Measurements from ENCODE around the gene FEZ2. TPM values are rescaled to one million over a fixed set of nuclear protein-coding genes. Genes with fewer than 3 reads are reported as not detected.
A peak's percentile ranks its signal among the peaks of the same experiment; 100 is the strongest.

The FEZ2 gene
- total and polyA plus RNA-seq, 10 of the 15 experiments (the other 5 are each of a cell fraction or from before 2014, with no cell fraction given), result 3.0 to 15.4 (median 6.6) TPM

DNA sequence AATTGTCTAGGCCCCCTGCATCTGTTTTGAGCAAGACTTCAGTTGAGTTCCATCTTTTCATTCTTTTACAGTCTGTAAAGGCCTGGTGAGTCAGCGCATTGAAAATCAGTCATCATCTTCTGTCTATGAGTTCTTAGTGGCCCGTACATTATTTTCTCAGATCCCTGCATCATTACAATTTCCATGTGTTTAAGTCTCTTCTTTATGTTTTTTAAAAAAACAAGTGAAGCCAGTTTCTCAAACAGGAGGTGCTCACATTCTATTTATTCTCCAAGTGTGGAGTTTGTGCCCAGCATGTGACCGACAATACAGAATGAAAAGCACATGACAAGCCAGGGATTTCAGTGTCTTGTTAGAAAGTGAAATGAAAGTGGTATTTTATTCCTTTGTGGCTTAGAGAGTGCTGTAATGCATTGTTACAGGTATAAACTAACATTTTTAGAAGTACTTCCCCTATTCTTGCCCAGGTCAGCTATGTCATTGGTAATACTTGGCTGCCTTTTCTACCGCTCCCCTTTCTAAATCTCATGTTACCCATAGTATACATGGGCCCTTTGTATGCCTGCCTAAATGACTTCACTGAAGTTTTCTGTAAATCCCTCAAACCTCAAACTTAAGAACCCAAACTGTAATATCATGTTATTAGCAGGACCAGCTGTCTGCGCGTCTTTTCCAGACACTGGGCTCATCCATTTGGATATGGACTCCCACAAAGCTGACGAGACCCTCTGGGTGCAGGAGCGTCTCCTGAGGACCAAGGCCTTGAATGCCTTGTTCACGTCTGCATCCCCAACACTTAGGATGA, 67.6 kb downstream of the FEZ2 start (continued):
- TF ChIP-seq, protein P1, sequence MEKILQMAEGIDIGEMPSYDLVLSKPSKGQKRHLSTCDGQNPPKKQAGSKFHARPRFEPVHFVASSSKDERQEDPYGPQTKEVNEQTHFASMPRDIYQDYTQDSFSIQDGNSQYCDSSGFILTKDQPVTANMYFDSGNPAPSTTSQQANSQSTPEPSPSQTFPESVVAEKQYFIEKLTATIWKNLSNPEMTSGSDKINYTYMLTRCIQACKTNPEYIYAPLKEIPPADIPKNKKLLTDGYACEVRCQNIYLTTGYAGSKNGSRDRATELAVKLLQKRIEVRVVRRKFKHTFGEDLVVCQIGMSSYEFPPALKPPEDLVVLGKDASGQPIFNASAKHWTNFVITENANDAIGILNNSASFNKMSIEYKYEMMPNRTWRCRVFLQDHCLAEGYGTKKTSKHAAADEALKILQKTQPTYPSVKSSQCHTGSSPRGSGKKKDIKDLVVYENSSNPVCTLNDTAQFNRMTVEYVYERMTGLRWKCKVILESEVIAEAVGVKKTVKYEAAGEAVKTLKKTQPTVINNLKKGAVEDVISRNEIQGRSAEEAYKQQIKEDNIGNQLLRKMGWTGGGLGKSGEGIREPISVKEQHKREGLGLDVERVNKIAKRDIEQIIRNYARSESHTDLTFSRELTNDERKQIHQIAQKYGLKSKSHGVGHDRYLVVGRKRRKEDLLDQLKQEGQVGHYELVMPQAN (conservative IDR thresholded peaks at IDR 0.05), result no peak
- TF ChIP-seq MYB (IDR thresholded peaks at IDR 0.05; ENCODE audit: borderline replicate concordance, low read depth, low read length) (no peak), FOXM1 (IDR thresholded peaks at IDR 0.05; ENCODE audit: low read depth, low read length) (peak; percentile 18; the same call in 1 of the 2 replicates), SUPT20H (IDR thresholded peaks at IDR 0.05; ENCODE audit: borderline replicate concordance, control insufficient read depth, low read depth, low read length) (no peak), EED (IDR thresholded peaks at IDR 0.05; ENCODE audit: low read depth) (peak; percentile 42; the same call in 1 of the 2 replicates), ZNF207 (IDR thresholded peaks at IDR 0.05; ENCODE audit: borderline replicate concordance) (no peak), EGR1 (IDR thresholded peaks at IDR 0.05; ENCODE audit: borderline replicate concordance in 1 of 2, low read depth in 2 of 2, low read length in 2 of 2) (no peak), EZH2 (IDR thresholded peaks at IDR 0.05; ENCODE audit: borderline replicate concordance, control insufficient read depth, low read depth, low read length) (no peak), EP300 (IDR thresholded peaks at IDR 0.05; ENCODE audit: borderline replicate concordance in 1 of 2, control insufficient read depth in 1 of 2, low read depth in 2 of 2, low read length in 2 of 2) (peak in 1 of 2 experiments; percentile 41; a peak in 2 of 4 replicates), RFX5 (IDR thresholded peaks at IDR 0.05; ENCODE audit: low read depth, low read length) (no peak), SREBF1 (IDR thresholded peaks at IDR 0.05; ENCODE audit: low read length) (no peak), ZBED1 (IDR thresholded peaks at IDR 0.05; ENCODE audit: borderline replicate concordance) (no peak), TCF7 (IDR thresholded peaks at IDR 0.05; ENCODE audit: borderline replicate concordance) (no peak), ZBTB4 (CRISPR knock-in tag; IDR thresholded peaks at IDR 0.05) (no peak), YY1 (IDR thresholded peaks at IDR 0.05; ENCODE audit: low read depth, low read length) (no peak), TBL1XR1 (IDR thresholded peaks at IDR 0.05; ENCODE audit: low read depth, low read length) (no peak), NFYB (IDR thresholded peaks at IDR 0.05; ENCODE audit: insufficient read depth, low read depth, low read length) (no peak)
- TF ChIP-seq, protein P2, sequence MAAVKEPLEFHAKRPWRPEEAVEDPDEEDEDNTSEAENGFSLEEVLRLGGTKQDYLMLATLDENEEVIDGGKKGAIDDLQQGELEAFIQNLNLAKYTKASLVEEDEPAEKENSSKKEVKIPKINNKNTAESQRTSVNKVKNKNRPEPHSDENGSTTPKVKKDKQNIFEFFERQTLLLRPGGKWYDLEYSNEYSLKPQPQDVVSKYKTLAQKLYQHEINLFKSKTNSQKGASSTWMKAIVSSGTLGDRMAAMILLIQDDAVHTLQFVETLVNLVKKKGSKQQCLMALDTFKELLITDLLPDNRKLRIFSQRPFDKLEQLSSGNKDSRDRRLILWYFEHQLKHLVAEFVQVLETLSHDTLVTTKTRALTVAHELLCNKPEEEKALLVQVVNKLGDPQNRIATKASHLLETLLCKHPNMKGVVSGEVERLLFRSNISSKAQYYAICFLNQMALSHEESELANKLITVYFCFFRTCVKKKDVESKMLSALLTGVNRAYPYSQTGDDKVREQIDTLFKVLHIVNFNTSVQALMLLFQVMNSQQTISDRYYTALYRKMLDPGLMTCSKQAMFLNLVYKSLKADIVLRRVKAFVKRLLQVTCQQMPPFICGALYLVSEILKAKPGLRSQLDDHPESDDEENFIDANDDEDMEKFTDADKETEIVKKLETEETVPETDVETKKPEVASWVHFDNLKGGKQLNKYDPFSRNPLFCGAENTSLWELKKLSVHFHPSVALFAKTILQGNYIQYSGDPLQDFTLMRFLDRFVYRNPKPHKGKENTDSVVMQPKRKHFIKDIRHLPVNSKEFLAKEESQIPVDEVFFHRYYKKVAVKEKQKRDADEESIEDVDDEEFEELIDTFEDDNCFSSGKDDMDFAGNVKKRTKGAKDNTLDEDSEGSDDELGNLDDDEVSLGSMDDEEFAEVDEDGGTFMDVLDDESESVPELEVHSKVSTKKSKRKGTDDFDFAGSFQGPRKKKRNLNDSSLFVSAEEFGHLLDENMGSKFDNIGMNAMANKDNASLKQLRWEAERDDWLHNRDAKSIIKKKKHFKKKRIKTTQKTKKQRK (IDR thresholded peaks at IDR 0.05; ENCODE audit: low read depth, low read length), result no peak
- TF ChIP-seq, protein P3, sequence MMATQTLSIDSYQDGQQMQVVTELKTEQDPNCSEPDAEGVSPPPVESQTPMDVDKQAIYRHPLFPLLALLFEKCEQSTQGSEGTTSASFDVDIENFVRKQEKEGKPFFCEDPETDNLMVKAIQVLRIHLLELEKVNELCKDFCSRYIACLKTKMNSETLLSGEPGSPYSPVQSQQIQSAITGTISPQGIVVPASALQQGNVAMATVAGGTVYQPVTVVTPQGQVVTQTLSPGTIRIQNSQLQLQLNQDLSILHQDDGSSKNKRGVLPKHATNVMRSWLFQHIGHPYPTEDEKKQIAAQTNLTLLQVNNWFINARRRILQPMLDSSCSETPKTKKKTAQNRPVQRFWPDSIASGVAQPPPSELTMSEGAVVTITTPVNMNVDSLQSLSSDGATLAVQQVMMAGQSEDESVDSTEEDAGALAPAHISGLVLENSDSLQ (IDR thresholded peaks at IDR 0.05), result no peak

Data from GM12878 (cell line).